ENCODE results near the gene DNHD1.

The DNHD1 gene

DNA sequence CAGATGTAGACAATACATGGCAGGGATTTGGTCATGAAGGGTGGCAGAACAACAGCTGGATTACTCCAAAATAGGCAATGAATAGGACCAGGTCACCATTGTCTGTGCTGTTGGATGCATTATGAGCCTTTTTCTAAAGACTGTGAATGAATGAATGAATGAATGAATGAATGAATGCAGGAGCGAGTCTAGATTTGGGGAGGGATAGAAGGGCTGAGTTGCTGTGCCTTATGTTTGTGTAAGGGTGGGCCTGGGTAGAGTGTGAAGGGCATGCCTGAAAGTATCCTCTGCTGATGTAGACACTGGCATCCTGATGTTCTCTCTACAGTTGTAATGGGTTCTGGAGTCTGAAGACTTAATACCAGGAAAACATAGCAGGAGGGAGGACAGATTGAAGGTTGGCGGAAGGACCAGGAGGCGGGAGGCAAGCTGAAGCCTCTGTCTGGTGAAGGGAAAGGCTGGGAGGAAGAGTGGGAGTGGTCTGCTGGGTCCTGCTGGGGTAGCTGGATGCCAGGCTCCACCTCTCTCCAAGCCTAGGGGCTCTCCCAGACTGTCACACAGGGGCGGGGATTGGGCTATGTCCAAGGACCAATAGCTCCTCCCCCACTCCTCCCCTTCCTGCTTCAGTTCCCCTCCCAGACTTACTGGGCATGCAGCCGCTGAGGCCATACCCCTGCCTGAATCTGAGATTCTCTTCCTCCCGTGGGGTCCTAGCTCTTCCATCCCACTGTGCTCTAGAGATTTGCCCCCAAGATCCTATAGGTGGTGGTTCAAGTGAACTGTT lies 28.2 kb upstream of the DNHD1 start:
- Histone ChIP-seq H3K27me3 (ENCODE audit: control insufficient read depth, low read length) (peaks cover 9% of the 10 kb centered on the region), H4K20me1 (ENCODE audit: control insufficient read depth, insufficient read depth, low read depth, low read length) (no peaks in the 10 kb centered on the region), H3K36me3 (ENCODE audit: control insufficient read depth, low read length) (no peaks in the 10 kb centered on the region), H3K9me3 (ENCODE audit: control insufficient read depth, insufficient read depth, low read length) (no peaks in the 10 kb centered on the region), H3K9me2 (replicated peaks; ENCODE audit: control insufficient read depth, low read length) (no peaks in the 10 kb centered on the region), H3K4me2 (ENCODE audit: low read length) (0 out of 2 replicates have a peak overlapping the region, but pooled peaks have one; percentile 2), H3F3A (ENCODE audit: control insufficient read depth, insufficient read depth) (no peaks in the 10 kb centered on the region), H3K79me2 (ENCODE audit: control insufficient read depth, low read length) (no peaks in the 10 kb centered on the region), H3K4me1 (ENCODE audit: control insufficient read depth, low read length) (peaks cover 19% of the 10 kb centered on the region), H3K4me3 (ENCODE audit: low read length) (no peak overlapping the region), H3K27ac (ENCODE audit: low read depth, low read length) (no peak overlapping the region)
- TF ChIP-seq CTCF (IDR thresholded peaks at IDR 0.05; ENCODE audit: low read depth, low read length, poor library complexity, severe bottlenecking) (no peak), EZH2phosphoT487 (IDR thresholded peaks at IDR 0.05; ENCODE audit: borderline replicate concordance, low read length) (no peak)

DNA sequence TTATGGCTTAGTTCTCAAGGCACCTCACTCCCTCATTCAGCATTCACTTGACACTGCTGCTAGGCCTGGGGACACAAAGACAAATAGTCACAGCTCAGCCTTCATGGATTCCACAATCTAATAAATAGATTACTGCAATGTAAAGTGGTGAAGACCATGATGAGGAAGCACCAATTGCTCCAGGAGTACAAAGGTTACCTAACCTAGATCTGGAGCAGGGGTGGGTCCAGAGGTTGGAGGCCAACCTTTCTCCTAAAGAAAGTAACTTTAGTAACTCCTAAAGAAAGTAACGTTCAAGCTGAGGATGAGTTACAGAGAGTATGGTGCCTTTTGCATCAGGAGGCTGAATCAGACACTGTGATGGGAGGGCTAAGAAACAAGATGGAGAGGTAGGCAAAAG lies 27.5 kb upstream of the DNHD1 start:
- TF ChIP-seq EZH2phosphoT487 (IDR thresholded peaks at IDR 0.05; ENCODE audit: borderline replicate concordance, low read length) (no peak), CTCF (IDR thresholded peaks at IDR 0.05; ENCODE audit: low read depth, low read length, poor library complexity, severe bottlenecking) (no peak)
- Histone ChIP-seq H3K9me2 (replicated peaks; ENCODE audit: control insufficient read depth, low read length) (no peaks in the 10 kb centered on the region), H3K36me3 (ENCODE audit: control insufficient read depth, low read length) (no peaks in the 10 kb centered on the region), H3K4me1 (ENCODE audit: control insufficient read depth, low read length) (peaks cover 23% of the 10 kb centered on the region), H3K79me2 (ENCODE audit: control insufficient read depth, low read length) (no peaks in the 10 kb centered on the region), H4K20me1 (ENCODE audit: control insufficient read depth, insufficient read depth, low read depth, low read length) (no peaks in the 10 kb centered on the region), H3K4me3 (ENCODE audit: low read length) (no peak overlapping the region), H3K27ac (ENCODE audit: low read depth, low read length) (no peak overlapping the region), H3K9me3 (ENCODE audit: control insufficient read depth, insufficient read depth, low read length) (no peaks in the 10 kb centered on the region), H3F3A (ENCODE audit: control insufficient read depth, insufficient read depth) (peaks cover 7% of the 10 kb centered on the region), H3K4me2 (ENCODE audit: low read length) (0 out of 2 replicates have a peak overlapping the region, but pooled peaks have one; percentile 2), H3K27me3 (ENCODE audit: control insufficient read depth, low read length) (peaks cover 9% of the 10 kb centered on the region)

DNA sequence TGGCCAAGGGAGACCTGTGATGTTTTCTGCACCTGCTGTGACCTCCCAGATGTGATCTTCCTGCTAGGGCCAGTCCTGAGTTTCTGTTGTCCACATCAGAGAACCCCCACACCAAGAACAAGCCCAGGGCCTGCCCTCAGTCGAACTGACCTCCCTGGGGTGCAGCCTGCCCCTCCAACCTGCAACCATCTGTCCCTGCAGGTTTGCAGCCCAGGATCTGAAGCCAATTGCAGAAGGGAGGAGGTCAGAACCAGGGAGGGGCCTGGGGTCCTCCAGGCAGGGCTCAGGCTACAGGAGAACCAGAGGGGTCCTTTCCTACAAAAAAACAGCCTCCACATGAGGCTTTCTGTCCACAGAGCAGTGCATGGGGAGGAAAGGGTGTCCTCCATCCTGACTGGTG lies 24.1 kb upstream of the DNHD1 start:
- Histone ChIP-seq H3K4me3 (ENCODE audit: low read length) (peak overlapping the region; percentile 88), H3K36me3 (ENCODE audit: control insufficient read depth, low read length) (peaks cover 11% of the 10 kb centered on the region), H3K27me3 (ENCODE audit: control insufficient read depth, low read length) (no peaks in the 10 kb centered on the region; the same call in 1 of the 2 replicates), H3K9me3 (ENCODE audit: control insufficient read depth, insufficient read depth, low read length) (no peaks in the 10 kb centered on the region), H3K4me1 (ENCODE audit: control insufficient read depth, low read length) (peaks cover 23% of the 10 kb centered on the region), H3K9me2 (replicated peaks; ENCODE audit: control insufficient read depth, low read length) (no peaks in the 10 kb centered on the region), H3K4me2 (ENCODE audit: low read length) (peak overlapping the region; percentile 97), H3F3A (ENCODE audit: control insufficient read depth, insufficient read depth) (peaks cover 15% of the 10 kb centered on the region), H3K79me2 (ENCODE audit: control insufficient read depth, low read length) (no peaks in the 10 kb centered on the region), H4K20me1 (ENCODE audit: control insufficient read depth, insufficient read depth, low read depth, low read length) (no peaks in the 10 kb centered on the region), H3K27ac (ENCODE audit: low read depth, low read length) (no peak overlapping the region)
- TF ChIP-seq EZH2phosphoT487 (IDR thresholded peaks at IDR 0.05; ENCODE audit: borderline replicate concordance, low read length): no peak
- no peak for TF ChIP-seq CTCF (IDR thresholded peaks at IDR 0.05; ENCODE audit: low read depth, low read length, poor library complexity, severe bottlenecking)

All from DOHH2 (cell line).